GM12891 (cell line): ENCODE data around the gene ALDH3B1.

ENCODE experiments used
- PAX5 ChIP-seq: IDR thresholded peaks from 2 replicates; pipeline ENCODE4 v1.6.1; 2011; ENCODE audit warnings: low read length, moderate library complexity, mild to moderate bottlenecking; ENCODE audit not compliant: insufficient read depth, severe bottlenecking
- POLR2A ChIP-seq: IDR thresholded peaks from 2 replicates; pipeline ENCODE4 v1.6.1; 2011; ENCODE audit warnings: low read depth, low read length, control low read depth
- POLR2AphosphoS5 ChIP-seq: IDR thresholded peaks from 2 replicates; pipeline ENCODE4 v1.6.1; 2011; ENCODE audit warnings: low read depth, low read length, control low read depth
- SPI1 ChIP-seq: IDR thresholded peaks from 2 replicates; pipeline ENCODE4 v1.6.1; 2011; ENCODE audit warnings: low read depth, low read length, control low read depth
- TAF1 ChIP-seq: IDR thresholded peaks from 2 replicates; pipeline ENCODE4 v1.6.1; 2011; ENCODE audit warnings: low read depth, low read length, control low read depth

GRCh38 chr11:68032003-68032402, 21.9 kb downstream of the ALDH3B1 start:
- no peak for TF ChIP-seq POLR2A
- no peak for TF ChIP-seq POLR2AphosphoS5
- no peak for TF ChIP-seq SPI1
- no peak for TF ChIP-seq TAF1
- no peak for TF ChIP-seq PAX5
